Ureter (tissue), 1 donor: ENCODE measurements around the gene VMA21. TPM values are rescaled to one million over a fixed set of nuclear protein-coding genes. Genes with fewer than 3 reads are reported as not detected.

ENCODE experiments used
- total RNA-seq: library from RNA; stranded (reverse); gene quantifications from one replicate; pipeline ENCODE4 v1.2.4, GENCODE V29; 2023
- donor health status: DM: yes; HTN: yes; CAD: no.

VMA21 gene
- total RNA-seq, 1 donor from 2014 or later: 35.1 TPM

Other genes with a start within 250 kb of the VMA21 start
- gene GPR50, start 220.6 kb upstream of the VMA21 start, total RNA-seq: not detected
- gene PASD1, start 166.5 kb downstream of the VMA21 start, total RNA-seq: not detected